Gastroesophageal sphincter (tissue), 3 donors: Measurements from ENCODE around the gene GRIA4.

ENCODE experiments used
- CTCF ChIP-seq, 4 experiments: fragments of 200-600 bp in 2 of 4; fragments of 450-650 bp in 2 of 4; sonication (generic) in 1 of 4; IDR thresholded peaks; one replicate each; pipeline ENCODE4 v1.5.1; 2017 to 2019; ENCODE audit warnings: antibody characterized with exemption in 4 of 4, mild to moderate bottlenecking in 2 of 4, moderate library complexity in 2 of 4
- POLR2A ChIP-seq, 2 donors: fragments of 450-650 bp; IDR thresholded peaks; one replicate each; pipeline ENCODE4 v1.6.1; 2017; ENCODE audit warnings: antibody characterized with exemption in 2 of 2, mild to moderate bottlenecking in 2 of 2, moderate library complexity in 1 of 2
- POLR2AphosphoS5 ChIP-seq: sonication (generic); formaldehyde crosslinking; IDR thresholded peaks from one replicate; pipeline ENCODE4 v1.6.1; 2017; ENCODE audit warnings: antibody characterized with exemption

- no peak for TF ChIP-seq POLR2A (IDR thresholded peaks at IDR 0.05)
- TF ChIP-seq CTCF (IDR thresholded peaks at IDR 0.05): no peak
- no peak for TF ChIP-seq POLR2AphosphoS5
Measured at GRCh38 chr11:105699203-105699602, 89.3 kb downstream of the GRIA4 start.
